Spinal cord (tissue), 10 donors: ENCODE results near the gene ERMP1. TPM values are rescaled to one million over a fixed set of nuclear protein-coding genes. Genes with fewer than 3 reads are reported as not detected.
A peak's percentile ranks its signal among the peaks of the same experiment; 100 is the strongest.
"Not testable (repeated sequence)": the region's sequence is repeated elsewhere in the genome, so short reads cannot be mapped to it uniquely, and the experiment has no call there.

Experiments
- DNase-seq, 6 donors: peaks; one replicate each; pipeline versions ENCODE4 v3.0.0 to v3.0.0-alpha.2; 2013 to 2015; ENCODE audit warnings: low spot score in 6 of 6, low read depth in 4 of 6
- H3K27ac ChIP-seq: one replicate; pipeline ENCODE4 v1.5.1; 2013; ENCODE audit warnings: low read depth, low read length, control low read depth
- H3K27me3 ChIP-seq: one replicate; pipeline ENCODE4 v1.6.1; 2013; ENCODE audit warnings: low read length; ENCODE audit not compliant: control insufficient read depth, insufficient read depth
- H3K36me3 ChIP-seq: one replicate; pipeline ENCODE4 v1.6.1; 2013; ENCODE audit warnings: low read length; ENCODE audit not compliant: control insufficient read depth, insufficient read depth
- H3K4me1 ChIP-seq: one replicate; pipeline ENCODE4 v1.6.1; 2013; ENCODE audit warnings: low read length; ENCODE audit not compliant: control insufficient read depth, insufficient read depth
- H3K4me3 ChIP-seq: one replicate; pipeline ENCODE4 v1.5.1; 2013; ENCODE audit warnings: low read depth, low read length, control low read depth
- H3K9me3 ChIP-seq: one replicate; pipeline ENCODE4 v1.6.1; 2013; ENCODE audit warnings: low read length; ENCODE audit not compliant: control insufficient read depth, insufficient read depth
- WGBS: methylation state at CpG from one replicate; pipeline ENCODE4 v1.1.5; 2013; ENCODE audit warnings: missing lambda C conversion rate; ENCODE audit not compliant: insufficient coverage; 5-methylcytosine and 5-hydroxymethylcytosine counted together
- polyA plus RNA-seq, 2 donors: library from polyadenylated mRNA; unstranded; fragments of 120-200 nt; gene quantifications; one replicate each; pipeline ENCODE4 v1.2.1, GENCODE V29; 2013; ENCODE audit not compliant: insufficient read length in 2 of 2
- total RNA-seq, 2 donors: library from RNA; depleted of rRNA in 1 of 2; stranded (reverse); fragments of 120-200 nt in 1 of 2; fragments of >200 nt in 1 of 2; gene quantifications; one replicate each; pipeline versions ENCODE4 v1.2.3 to v1.2.4, GENCODE V29; 2013 to 2014
- donor health status: healthy.

ERMP1 gene
- total and polyA plus RNA-seq, 4 donors: 16.2 to 43.0 (median 29.4) TPM

GRCh38 chr9:5801739-5802113 lies 31.2 kb downstream of the ERMP1 start:
- no peak overlapping the region for H3K27ac ChIP-seq
- no peak overlapping the region for H3K4me3 ChIP-seq
- no peak for DNase-seq
- WGBS: no CpG with 5 or more reads among the region's 3 CpGs
- H3K4me1 ChIP-seq: no peaks in the 10 kb centered on the region
- H3K36me3 ChIP-seq: peaks cover 3% of the 10 kb centered on the region
- no peaks in the 10 kb centered on the region for H3K27me3 ChIP-seq
- H3K9me3 ChIP-seq: no peaks in the 10 kb centered on the region

- peak in 1 of 6 donors; percentile 23 for DNase-seq
- no peaks in the 10 kb centered on the region for H3K4me1 ChIP-seq
- no CpG with 5 or more reads among the region's 4 CpGs for whole genome bisulfite sequencing
- no peak overlapping the region for H3K27ac ChIP-seq
- H3K9me3 ChIP-seq: no peaks in the 10 kb centered on the region
- no peaks in the 10 kb centered on the region for H3K27me3 ChIP-seq
- H3K36me3 ChIP-seq: peaks cover 3% of the 10 kb centered on the region
- no peak overlapping the region for H3K4me3 ChIP-seq
Measured at GRCh38 chr9:5800969-5801738, 31.8 kb downstream of the ERMP1 start.

GRCh38 chr9:5800378-5800777 lies 32.5 kb downstream of the ERMP1 start:
- H3K36me3 ChIP-seq, H3K27ac ChIP-seq: not testable (repeated sequence)
- 93% methylated on average over 2 of the region's 7 CpGs for WGBS

GRCh38 chr9:5799314-5799713 lies 33.6 kb downstream of the ERMP1 start:
- H3K9me3 ChIP-seq: no peaks in the 10 kb centered on the region
- peaks cover 3% of the 10 kb centered on the region for H3K36me3 ChIP-seq
- H3K27ac ChIP-seq: no peak overlapping the region
- peak in 4 of 6 donors; percentile 22 to 85 (median 45) for DNase-seq
- no peaks in the 10 kb centered on the region for H3K4me1 ChIP-seq
- H3K4me3 ChIP-seq: no peak overlapping the region
- no peaks in the 10 kb centered on the region for H3K27me3 ChIP-seq
- 17% methylated on average over 4 of the region's 5 CpGs for WGBS

More at GRCh38 chr9:5800378-5800777, 32.5 kb downstream of the ERMP1 start:
- not testable (repeated sequence) for H3K4me3 ChIP-seq, H3K9me3 ChIP-seq, H3K4me1 ChIP-seq, DNase-seq, H3K27me3 ChIP-seq

- Histone ChIP-seq H3K9me3 (no peaks in the 10 kb centered on the region), H3K4me1 (no peaks in the 10 kb centered on the region), H3K27me3 (no peaks in the 10 kb centered on the region), H3K36me3 (peaks cover 3% of the 10 kb centered on the region), H3K4me3 (no peak overlapping the region), H3K27ac (no peak overlapping the region)
- DNase-seq: no peak
- no CpG with 5 or more reads among the region's 2 CpGs for WGBS
Measured at GRCh38 chr9:5798581-5798980, 34.3 kb downstream of the ERMP1 start.

- Histone ChIP-seq H3K4me3 (no peak overlapping the region), H3K36me3 (peaks cover 3% of the 10 kb centered on the region), H3K27ac (no peak overlapping the region), H3K9me3 (no peaks in the 10 kb centered on the region), H3K27me3 (no peaks in the 10 kb centered on the region), H3K4me1 (no peaks in the 10 kb centered on the region)
- no peak for DNase-seq
- WGBS: no CpG with 5 or more reads among the region's 2 CpGs
Measured at GRCh38 chr9:5796298-5796697, 36.6 kb downstream of the ERMP1 start.

GRCh38 chr9:5793812-5794211 lies 39.1 kb downstream of the ERMP1 start:
- no CpG with 5 or more reads among the region's 1 CpG for WGBS
- H3K4me3 ChIP-seq: no peak overlapping the region
- H3K4me1 ChIP-seq: no peaks in the 10 kb centered on the region
- H3K9me3 ChIP-seq: no peaks in the 10 kb centered on the region
- no peaks in the 10 kb centered on the region for H3K27me3 ChIP-seq
- DNase-seq: no peak
- H3K27ac ChIP-seq: no peak overlapping the region
- peaks cover 3% of the 10 kb centered on the region for H3K36me3 ChIP-seq

GRCh38 chr9:5791870-5792269 lies 41.0 kb downstream of the ERMP1 start:
- WGBS: no CpG with 5 or more reads among the region's 3 CpGs
- H3K27ac ChIP-seq: no peak overlapping the region

GRCh38 chr9:5790923-5791322 lies 42.0 kb downstream of the ERMP1 start:
- Histone ChIP-seq H3K9me3 (no peaks in the 10 kb centered on the region), H3K4me1 (no peaks in the 10 kb centered on the region), H3K27me3 (no peaks in the 10 kb centered on the region), H3K4me3 (no peak overlapping the region), H3K27ac (no peak overlapping the region), H3K36me3 (no peaks in the 10 kb centered on the region)
- no CpG with 5 or more reads among the region's 1 CpG for WGBS
- DNase-seq: peak in 1 of 6 donors; percentile 14

More at GRCh38 chr9:5791870-5792269, 41.0 kb downstream of the ERMP1 start:
- Histone ChIP-seq H3K9me3 (no peaks in the 10 kb centered on the region), H3K4me1 (no peaks in the 10 kb centered on the region), H3K4me3 (no peak overlapping the region), H3K36me3 (no peaks in the 10 kb centered on the region), H3K27me3 (no peaks in the 10 kb centered on the region)
- no peak for DNase-seq

- H3K4me1 ChIP-seq: no peaks in the 10 kb centered on the region
- no peaks in the 10 kb centered on the region for H3K27me3 ChIP-seq
- 92% methylated on average over 4 of the region's 5 CpGs for WGBS
- DNase-seq: no peak
- no peaks in the 10 kb centered on the region for H3K9me3 ChIP-seq
- H3K27ac ChIP-seq: no peak overlapping the region
- no peaks in the 10 kb centered on the region for H3K36me3 ChIP-seq
- no peak overlapping the region for H3K4me3 ChIP-seq
Measured at GRCh38 chr9:5789489-5789888, 43.4 kb downstream of the ERMP1 start.
